ENCODE measurements around the gene KLHL10.

KLHL10 gene

DNA sequence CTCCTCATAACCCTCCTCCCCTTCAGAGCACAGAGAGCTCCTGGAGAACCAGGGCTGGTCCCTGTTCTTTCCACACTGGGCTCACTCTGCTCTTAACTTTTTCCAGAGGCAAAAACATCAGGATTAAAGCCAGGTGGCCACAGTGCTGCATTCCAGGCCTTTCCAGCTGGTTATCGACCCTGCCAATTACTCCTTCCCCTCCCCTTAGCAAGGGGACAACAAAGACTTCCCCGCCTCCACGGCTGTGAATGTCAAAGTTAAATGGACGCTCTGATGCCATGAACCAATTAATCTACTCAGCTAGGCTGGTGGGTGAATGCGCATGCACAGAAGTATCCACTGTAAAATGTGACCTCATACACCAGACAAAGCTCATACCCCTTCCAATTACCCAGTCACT lies 58.0 kb downstream of the KLHL10 start:
- DNase-seq (ENCODE audit: low read depth), result no peak

DNA sequence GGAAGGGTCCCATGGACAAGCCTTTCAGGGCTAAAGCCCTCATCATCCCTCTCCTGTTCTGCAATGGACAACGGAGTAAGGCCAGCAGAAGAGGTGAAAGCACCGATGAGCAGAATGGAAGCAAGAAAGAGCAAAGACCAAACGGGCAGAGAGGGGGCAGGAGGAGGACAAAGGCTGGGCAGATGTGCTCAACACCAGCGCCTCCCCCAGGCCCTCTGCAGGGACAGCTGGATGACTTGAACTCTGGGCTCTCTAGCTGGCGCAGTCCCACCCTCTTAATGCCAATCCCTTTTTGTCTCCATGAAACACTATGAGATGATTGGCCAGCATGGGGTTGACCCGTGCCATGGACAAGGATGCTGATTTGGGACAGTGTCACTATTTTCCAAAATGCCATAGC lies 59.1 kb downstream of the KLHL10 start:
- DNase-seq (ENCODE audit: low read depth), result no peak

Data from T-helper 22 cell (primary cell).